ENCODE measurements around the gene MKI67. TPM values are rescaled to one million over a fixed set of nuclear protein-coding genes. Genes with fewer than 3 reads are reported as not detected.

The MKI67 gene
- total RNA-seq, 1 experiment from 2014 or later: 111 TPM

DNA sequence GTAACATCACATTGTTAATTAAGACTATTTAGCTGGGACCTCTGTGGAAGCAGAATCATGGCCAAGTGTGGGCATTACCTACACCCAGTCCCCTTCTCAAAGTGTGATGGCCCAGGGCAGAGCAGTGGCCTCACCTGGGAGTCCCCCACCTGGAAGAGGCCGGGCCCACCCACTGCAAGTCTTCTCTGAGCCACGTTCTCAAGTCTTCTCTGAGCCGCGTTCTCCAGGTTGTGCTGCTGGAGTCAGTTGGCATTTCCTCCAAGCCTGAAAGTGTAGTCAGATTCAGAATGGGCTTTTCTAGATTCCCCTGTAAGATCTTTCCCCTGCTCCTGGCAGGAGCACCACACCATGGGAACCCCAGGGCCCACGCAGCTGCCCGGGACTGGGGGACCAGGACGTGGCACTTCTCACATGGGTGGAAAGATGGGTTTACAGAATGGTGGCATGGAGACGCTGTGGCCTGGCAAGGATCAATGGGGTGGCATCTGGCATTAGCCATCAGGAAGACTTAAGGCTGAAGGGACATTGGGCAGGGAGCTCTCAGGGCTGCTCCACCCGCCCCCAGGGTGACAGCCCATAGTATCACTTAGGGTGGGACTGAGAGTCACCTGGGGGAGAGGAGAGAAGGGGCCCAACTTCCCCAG, 68.0 kb downstream of the MKI67 start:
- POLR2A ChIA-PET: no interaction called here
- Histone ChIP-seq H3K27me3 (replicated peaks; ENCODE audit: control insufficient read depth, insufficient read depth, low read length) (no peaks in the 10 kb centered on the region), H3K36me3 (ENCODE audit: control insufficient read depth, insufficient read depth, low read length) (no peaks in the 10 kb centered on the region), H3K4me3 (ENCODE audit: low read depth, low read length) (no peak overlapping the region), H3K4me1 (no peaks in the 10 kb centered on the region), H3K9me3 (no peaks in the 10 kb centered on the region)
- BruUV-seq (replicated peaks): no TSS peak
- Mint-ChIP-seq H3K27me3 (ENCODE audit: insufficient read depth, unreplicated experiment) (peaks cover 3% of the 10 kb centered on the region), H3K4me1 (ENCODE audit: low read depth, unreplicated experiment) (no peaks in the 10 kb centered on the region), H3K27ac (ENCODE audit: unreplicated experiment) (no peak overlapping the region), H3K36me3 (ENCODE audit: insufficient read depth, unreplicated experiment) (no peaks in the 10 kb centered on the region), H3K4me3 (ENCODE audit: unreplicated experiment) (no peak overlapping the region), H3K9me3 (ENCODE audit: unreplicated experiment) (no peaks in the 10 kb centered on the region)
- intact Hi-C loops (cut with micrococcal nuclease; ENCODE audit: unreplicated experiment): no loop called here
- TF ChIP-seq, protein P1, sequence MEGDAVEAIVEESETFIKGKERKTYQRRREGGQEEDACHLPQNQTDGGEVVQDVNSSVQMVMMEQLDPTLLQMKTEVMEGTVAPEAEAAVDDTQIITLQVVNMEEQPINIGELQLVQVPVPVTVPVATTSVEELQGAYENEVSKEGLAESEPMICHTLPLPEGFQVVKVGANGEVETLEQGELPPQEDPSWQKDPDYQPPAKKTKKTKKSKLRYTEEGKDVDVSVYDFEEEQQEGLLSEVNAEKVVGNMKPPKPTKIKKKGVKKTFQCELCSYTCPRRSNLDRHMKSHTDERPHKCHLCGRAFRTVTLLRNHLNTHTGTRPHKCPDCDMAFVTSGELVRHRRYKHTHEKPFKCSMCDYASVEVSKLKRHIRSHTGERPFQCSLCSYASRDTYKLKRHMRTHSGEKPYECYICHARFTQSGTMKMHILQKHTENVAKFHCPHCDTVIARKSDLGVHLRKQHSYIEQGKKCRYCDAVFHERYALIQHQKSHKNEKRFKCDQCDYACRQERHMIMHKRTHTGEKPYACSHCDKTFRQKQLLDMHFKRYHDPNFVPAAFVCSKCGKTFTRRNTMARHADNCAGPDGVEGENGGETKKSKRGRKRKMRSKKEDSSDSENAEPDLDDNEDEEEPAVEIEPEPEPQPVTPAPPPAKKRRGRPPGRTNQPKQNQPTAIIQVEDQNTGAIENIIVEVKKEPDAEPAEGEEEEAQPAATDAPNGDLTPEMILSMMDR (IDR thresholded peaks at IDR 0.05; ENCODE audit: insufficient read depth in 1 of 2, low read depth in 1 of 2, low read length in 1 of 2, severe bottlenecking in 1 of 2, unreplicated experiment in 1 of 2): no peak
- CTCF ChIA-PET: interaction anchor here (1.1 kb wide), 1 partner anchor 343 kb away, joined by 3 read pairs; no protein-coding TSS in a partner anchor
- peak in 1 of 2 experiments; percentile 20 for DNase-seq

DNA sequence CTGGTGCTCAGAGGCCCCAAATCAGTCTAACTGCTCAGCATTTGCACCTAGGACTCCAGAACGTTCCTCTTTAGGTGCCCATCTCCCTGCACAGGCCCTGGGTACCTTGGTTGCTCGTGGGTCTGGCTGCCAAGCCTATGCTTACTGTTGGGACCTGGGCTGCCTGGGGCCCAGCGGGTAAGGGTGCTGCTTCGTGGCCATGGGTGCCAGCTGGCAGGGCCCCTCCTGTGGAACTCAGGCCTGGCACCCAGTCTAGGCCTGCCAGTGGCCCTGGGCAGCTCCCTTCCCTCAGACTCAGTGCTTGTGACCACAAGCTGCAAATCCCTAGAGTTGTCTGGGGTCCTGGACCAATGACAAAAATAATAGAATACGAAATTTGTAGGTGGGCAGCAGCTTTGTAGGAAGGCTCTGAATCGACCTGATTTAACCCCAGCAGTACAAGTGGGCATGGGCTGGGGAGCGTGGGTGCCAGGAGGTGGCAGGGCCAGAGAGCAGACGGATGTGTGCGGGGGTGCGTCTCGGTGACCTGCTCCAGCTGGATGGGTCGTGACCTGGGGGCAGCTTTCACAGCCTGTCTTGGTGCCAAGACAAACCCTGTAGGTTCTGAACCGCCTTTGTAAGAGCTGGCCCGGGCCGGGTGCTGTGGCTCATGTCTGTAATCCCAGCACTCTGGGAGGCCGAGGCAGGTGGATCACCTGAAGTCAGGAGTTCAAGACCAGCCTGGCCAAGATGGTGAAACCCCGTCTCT, 69.7 kb downstream of the MKI67 start:
- no peaks in the 10 kb centered on the region for H3K9me3 Mint-ChIP-seq (ENCODE audit: unreplicated experiment)
- DNase-seq: peak in 1 of 2 experiments; percentile 10
- intact Hi-C loops (cut with micrococcal nuclease; ENCODE audit: unreplicated experiment): no loop called here

More for the DNA sequence above, 69.7 kb downstream of the MKI67 start:
- no peaks in the 10 kb centered on the region for H3K4me1 Mint-ChIP-seq (ENCODE audit: low read depth, unreplicated experiment)
- Histone ChIP-seq H3K4me1 (no peaks in the 10 kb centered on the region), H3K4me3 (ENCODE audit: low read depth, low read length) (no peak overlapping the region), H3K27me3 (replicated peaks; ENCODE audit: control insufficient read depth, insufficient read depth, low read length) (no peaks in the 10 kb centered on the region), H3K9me3 (no peaks in the 10 kb centered on the region), H3K36me3 (ENCODE audit: control insufficient read depth, insufficient read depth, low read length) (no peaks in the 10 kb centered on the region)
- ChIA-PET CTCF (interaction anchor here (0.7 kb wide), 1 partner anchor 69 kb away, joined by 3 read pairs; no protein-coding TSS in a partner anchor), POLR2A (no interaction called here)
- H3K36me3 Mint-ChIP-seq (ENCODE audit: insufficient read depth, unreplicated experiment): no peaks in the 10 kb centered on the region
- no peak overlapping the region for H3K27ac Mint-ChIP-seq (ENCODE audit: unreplicated experiment)
- no TSS peak for BruUV-seq (replicated peaks)
- peaks cover 3% of the 10 kb centered on the region for H3K27me3 Mint-ChIP-seq (ENCODE audit: insufficient read depth, unreplicated experiment)
- TF ChIP-seq, protein P1 (IDR thresholded peaks at IDR 0.05; ENCODE audit: insufficient read depth in 1 of 2, low read depth in 1 of 2, low read length in 1 of 2, severe bottlenecking in 1 of 2, unreplicated experiment in 1 of 2): no peak
- H3K4me3 Mint-ChIP-seq (ENCODE audit: unreplicated experiment): no peak overlapping the region

Measured in Caco-2 (cell line).